WERI-Rb-1 (cell line): ENCODE results near the gene NKRF.

Source experiments
- DNase-seq: peaks from one replicate; pipeline ENCODE4 v3.0.0-alpha.2; 2020
- H3K27ac ChIP-seq: fragments of 250-450 bp; sonication (Bioruptor Pico); 2 replicates; pipeline ENCODE4 v1.5.1; 2020; ENCODE audit warnings: mild to moderate bottlenecking, moderate library complexity
- H3K27me3 ChIP-seq: fragments of 250-450 bp; sonication (Bioruptor Pico); 2 replicates; pipeline ENCODE4 v1.5.1; 2021; ENCODE audit warnings: mild to moderate bottlenecking, low read depth, moderate library complexity; ENCODE audit not compliant: insufficient read depth, severe bottlenecking
- H3K36me3 ChIP-seq: fragments of 250-450 bp; sonication (Bioruptor Pico); 2 replicates; pipeline ENCODE4 v1.5.1; 2020; ENCODE audit warnings: mild to moderate bottlenecking, moderate library complexity
- H3K4me3 ChIP-seq: 2 replicates; pipeline ENCODE4 v1.5.1; 2011; ENCODE audit warnings: low read depth, mild to moderate bottlenecking, control low read depth, low read length
- H3K9me3 ChIP-seq: fragments of 250-450 bp; sonication (Bioruptor Pico); 2 replicates; pipeline ENCODE4 v1.5.1; 2021; ENCODE audit warnings: mild to moderate bottlenecking, moderate library complexity; ENCODE audit not compliant: severe bottlenecking
- TF ChIP-seq, protein P1 (sequence below): IDR thresholded peaks from 2 replicates; pipeline ENCODE4 v1.5.1; 2011; ENCODE audit warnings: low read depth, mild to moderate bottlenecking, control low read depth, inconsistent platforms, low read length

The NKRF gene

DNA sequence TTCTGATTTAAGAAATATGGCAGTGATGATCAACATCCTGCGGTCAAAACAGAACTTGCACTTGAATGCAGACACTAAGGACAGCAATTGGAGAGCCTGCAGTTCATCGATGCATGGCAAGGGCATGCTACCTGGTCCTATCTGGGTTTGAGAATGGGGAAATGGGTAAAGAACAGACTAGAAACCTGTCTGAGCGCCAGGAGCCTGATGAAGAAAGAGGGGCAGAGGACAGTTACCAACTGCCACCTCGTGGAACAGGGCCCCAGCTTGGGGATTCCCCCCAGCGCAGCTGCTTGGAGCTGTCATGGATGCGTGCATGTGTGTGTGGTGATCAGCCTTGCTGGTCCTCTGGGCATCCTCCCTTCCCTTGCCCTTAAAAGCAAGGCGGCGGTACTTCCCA is 30.2 kb upstream of the NKRF start:
- Histone ChIP-seq H3K9me3 (peaks cover 4% of the 10 kb centered on the region), H3K27ac (no peak overlapping the region), H3K4me3 (no peak overlapping the region), H3K36me3 (no peaks in the 10 kb centered on the region), H3K27me3 (peaks cover 9% of the 10 kb centered on the region)
- TF ChIP-seq, protein P1, sequence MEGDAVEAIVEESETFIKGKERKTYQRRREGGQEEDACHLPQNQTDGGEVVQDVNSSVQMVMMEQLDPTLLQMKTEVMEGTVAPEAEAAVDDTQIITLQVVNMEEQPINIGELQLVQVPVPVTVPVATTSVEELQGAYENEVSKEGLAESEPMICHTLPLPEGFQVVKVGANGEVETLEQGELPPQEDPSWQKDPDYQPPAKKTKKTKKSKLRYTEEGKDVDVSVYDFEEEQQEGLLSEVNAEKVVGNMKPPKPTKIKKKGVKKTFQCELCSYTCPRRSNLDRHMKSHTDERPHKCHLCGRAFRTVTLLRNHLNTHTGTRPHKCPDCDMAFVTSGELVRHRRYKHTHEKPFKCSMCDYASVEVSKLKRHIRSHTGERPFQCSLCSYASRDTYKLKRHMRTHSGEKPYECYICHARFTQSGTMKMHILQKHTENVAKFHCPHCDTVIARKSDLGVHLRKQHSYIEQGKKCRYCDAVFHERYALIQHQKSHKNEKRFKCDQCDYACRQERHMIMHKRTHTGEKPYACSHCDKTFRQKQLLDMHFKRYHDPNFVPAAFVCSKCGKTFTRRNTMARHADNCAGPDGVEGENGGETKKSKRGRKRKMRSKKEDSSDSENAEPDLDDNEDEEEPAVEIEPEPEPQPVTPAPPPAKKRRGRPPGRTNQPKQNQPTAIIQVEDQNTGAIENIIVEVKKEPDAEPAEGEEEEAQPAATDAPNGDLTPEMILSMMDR: no peak
- no peak for DNase-seq

- TF ChIP-seq, protein P1: no peak
- no peak for DNase-seq
- Histone ChIP-seq H3K4me3 (no peak overlapping the region), H3K27me3 (peaks cover 6% of the 10 kb centered on the region), H3K9me3 (peaks cover 4% of the 10 kb centered on the region), H3K36me3 (no peaks in the 10 kb centered on the region), H3K27ac (no peak overlapping the region)
Observed at GRCh38 chrX:119635799-119636198, 29.6 kb upstream of the NKRF start.

DNA sequence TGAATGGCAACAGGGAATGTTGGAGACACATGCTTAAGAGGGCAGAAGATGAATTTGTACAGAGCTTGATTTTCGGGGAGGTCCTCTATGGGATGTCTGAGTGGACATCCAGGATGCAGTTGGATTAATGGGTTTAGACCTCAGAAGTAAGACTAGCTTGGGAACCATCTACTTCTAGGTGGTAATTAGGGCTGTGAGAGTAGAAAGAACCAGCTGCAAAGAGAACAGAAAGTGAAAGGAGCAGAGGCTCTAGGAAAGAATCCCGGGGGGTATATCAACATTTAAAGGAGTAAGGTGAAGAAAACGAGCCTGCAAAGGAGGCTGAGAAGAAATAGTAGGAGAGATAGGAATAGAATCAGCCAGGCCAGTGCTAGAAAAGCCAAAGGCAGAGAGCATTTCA is 29.0 kb upstream of the NKRF start:
- no peaks in the 10 kb centered on the region for H3K36me3 ChIP-seq
- TF ChIP-seq, protein P1: no peak
- DNase-seq: no peak
- peaks cover 4% of the 10 kb centered on the region for H3K9me3 ChIP-seq
- H3K27ac ChIP-seq: no peak overlapping the region
- H3K27me3 ChIP-seq: peaks cover 6% of the 10 kb centered on the region
- H3K4me3 ChIP-seq: no peak overlapping the region

- Histone ChIP-seq H3K27ac (no peak overlapping the region), H3K36me3 (no peaks in the 10 kb centered on the region), H3K9me3 (no peaks in the 10 kb centered on the region), H3K4me3 (no peak overlapping the region), H3K27me3 (peaks cover 5% of the 10 kb centered on the region)
- DNase-seq: no peak
- TF ChIP-seq, protein P1: no peak
Observed at GRCh38 chrX:119625843-119626242, 19.6 kb upstream of the NKRF start.

GRCh38 chrX:119624951-119625668 is 18.9 kb upstream of the NKRF start:
- Histone ChIP-seq H3K36me3 (no peaks in the 10 kb centered on the region), H3K9me3 (no peaks in the 10 kb centered on the region), H3K27me3 (peaks cover 5% of the 10 kb centered on the region), H3K4me3 (no peak overlapping the region), H3K27ac (no peak overlapping the region)
- TF ChIP-seq, protein P1: no peak
- DNase-seq: no peak

DNA sequence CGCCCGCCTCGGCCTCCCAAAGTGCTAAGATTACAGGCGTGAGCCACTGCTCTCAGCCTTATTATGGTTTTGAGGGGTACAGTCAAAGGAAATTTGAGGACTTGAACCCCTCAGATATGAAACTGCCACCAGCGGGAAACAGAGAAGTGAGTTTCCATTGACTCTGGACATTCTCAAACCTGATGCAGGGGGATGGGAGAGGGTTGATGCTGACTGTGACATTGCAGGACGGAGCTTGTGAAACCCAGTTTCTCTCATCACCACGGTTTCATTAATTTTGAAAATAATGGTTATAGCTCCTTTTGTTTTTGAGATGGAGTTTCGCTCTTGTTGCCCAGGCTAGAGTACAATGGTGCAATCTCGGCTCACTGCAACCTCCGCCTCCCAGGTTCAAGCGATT is 18.2 kb upstream of the NKRF start:
- DNase-seq: no peak
- TF ChIP-seq, protein P1: no peak
- Histone ChIP-seq H3K9me3 (no peaks in the 10 kb centered on the region), H3K4me3 (no peak overlapping the region), H3K27me3 (peaks cover 5% of the 10 kb centered on the region), H3K36me3 (no peaks in the 10 kb centered on the region), H3K27ac (no peak overlapping the region)
